ENCODE results near the gene ASB1.

- TF ChIP-seq CTCF (IDR thresholded peaks at IDR 0.05) (no peak), GABPA (IDR thresholded peaks at IDR 0.05; ENCODE audit: low read depth) (no peak), RXRA (IDR thresholded peaks at IDR 0.05; ENCODE audit: borderline replicate concordance, low read depth) (no peak), EP300 (IDR thresholded peaks at IDR 0.05; ENCODE audit: borderline replicate concordance in 1 of 2, low read depth in 1 of 2, low read length in 1 of 2) (no peak), RFX5 (IDR thresholded peaks at IDR 0.05; ENCODE audit: low read length) (no peak), NRF1 (IDR thresholded peaks at IDR 0.05; ENCODE audit: low read depth, low read length) (no peak), MXI1 (IDR thresholded peaks at IDR 0.05; ENCODE audit: low read depth, low read length) (no peak), RCOR1 (IDR thresholded peaks at IDR 0.05; ENCODE audit: low read length) (no peak), POLR2AphosphoS5 (IDR thresholded peaks at IDR 0.05; ENCODE audit: low read depth, low read length) (no peak), USF1 (IDR thresholded peaks at IDR 0.05; ENCODE audit: borderline replicate concordance, low read depth) (no peak)
- TF ChIP-seq, protein P1, sequence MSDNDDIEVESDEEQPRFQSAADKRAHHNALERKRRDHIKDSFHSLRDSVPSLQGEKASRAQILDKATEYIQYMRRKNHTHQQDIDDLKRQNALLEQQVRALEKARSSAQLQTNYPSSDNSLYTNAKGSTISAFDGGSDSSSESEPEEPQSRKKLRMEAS (IDR thresholded peaks at IDR 0.05; ENCODE audit: low read depth), result no peak
- TF ChIP-seq, protein P2, sequence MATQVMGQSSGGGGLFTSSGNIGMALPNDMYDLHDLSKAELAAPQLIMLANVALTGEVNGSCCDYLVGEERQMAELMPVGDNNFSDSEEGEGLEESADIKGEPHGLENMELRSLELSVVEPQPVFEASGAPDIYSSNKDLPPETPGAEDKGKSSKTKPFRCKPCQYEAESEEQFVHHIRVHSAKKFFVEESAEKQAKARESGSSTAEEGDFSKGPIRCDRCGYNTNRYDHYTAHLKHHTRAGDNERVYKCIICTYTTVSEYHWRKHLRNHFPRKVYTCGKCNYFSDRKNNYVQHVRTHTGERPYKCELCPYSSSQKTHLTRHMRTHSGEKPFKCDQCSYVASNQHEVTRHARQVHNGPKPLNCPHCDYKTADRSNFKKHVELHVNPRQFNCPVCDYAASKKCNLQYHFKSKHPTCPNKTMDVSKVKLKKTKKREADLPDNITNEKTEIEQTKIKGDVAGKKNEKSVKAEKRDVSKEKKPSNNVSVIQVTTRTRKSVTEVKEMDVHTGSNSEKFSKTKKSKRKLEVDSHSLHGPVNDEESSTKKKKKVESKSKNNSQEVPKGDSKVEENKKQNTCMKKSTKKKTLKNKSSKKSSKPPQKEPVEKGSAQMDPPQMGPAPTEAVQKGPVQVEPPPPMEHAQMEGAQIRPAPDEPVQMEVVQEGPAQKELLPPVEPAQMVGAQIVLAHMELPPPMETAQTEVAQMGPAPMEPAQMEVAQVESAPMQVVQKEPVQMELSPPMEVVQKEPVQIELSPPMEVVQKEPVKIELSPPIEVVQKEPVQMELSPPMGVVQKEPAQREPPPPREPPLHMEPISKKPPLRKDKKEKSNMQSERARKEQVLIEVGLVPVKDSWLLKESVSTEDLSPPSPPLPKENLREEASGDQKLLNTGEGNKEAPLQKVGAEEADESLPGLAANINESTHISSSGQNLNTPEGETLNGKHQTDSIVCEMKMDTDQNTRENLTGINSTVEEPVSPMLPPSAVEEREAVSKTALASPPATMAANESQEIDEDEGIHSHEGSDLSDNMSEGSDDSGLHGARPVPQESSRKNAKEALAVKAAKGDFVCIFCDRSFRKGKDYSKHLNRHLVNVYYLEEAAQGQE (IDR thresholded peaks at IDR 0.05; ENCODE audit: low read depth, low read length), result no peak
Measured at GRCh38 chr2:238415036-238415764, 11.5 kb upstream of the ASB1 start.

Measured in SK-N-SH (cell line).